ENCODE data around the gene ZBTB7C.

ZBTB7C gene

DNA sequence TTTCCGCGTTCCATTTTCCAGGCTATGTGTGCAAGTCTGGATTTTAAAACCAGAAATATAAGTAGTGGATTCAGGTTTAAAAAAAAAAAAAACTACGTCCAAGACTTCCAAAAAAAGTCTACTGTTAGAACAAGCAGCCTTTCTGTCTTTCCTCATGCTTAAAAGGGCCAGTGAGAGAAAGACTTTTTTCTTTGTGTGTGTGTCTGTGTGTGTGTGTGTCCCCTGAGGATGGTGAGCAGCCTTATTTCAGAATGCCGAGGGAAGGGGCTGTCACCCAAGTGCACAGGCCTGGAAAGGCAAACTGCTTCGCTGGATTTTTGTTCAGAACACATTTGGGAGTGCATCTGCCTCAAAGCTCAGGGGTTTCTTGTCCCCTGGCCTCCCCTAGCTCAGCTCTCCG lies 98.8 kb downstream of the ZBTB7C start:
- H3K4me3 ChIP-seq (ENCODE audit: low read depth, low read length): no peak overlapping the region
- no peak for DNase-seq (ENCODE audit: low read depth, low spot score)
- TF ChIP-seq, protein P1, sequence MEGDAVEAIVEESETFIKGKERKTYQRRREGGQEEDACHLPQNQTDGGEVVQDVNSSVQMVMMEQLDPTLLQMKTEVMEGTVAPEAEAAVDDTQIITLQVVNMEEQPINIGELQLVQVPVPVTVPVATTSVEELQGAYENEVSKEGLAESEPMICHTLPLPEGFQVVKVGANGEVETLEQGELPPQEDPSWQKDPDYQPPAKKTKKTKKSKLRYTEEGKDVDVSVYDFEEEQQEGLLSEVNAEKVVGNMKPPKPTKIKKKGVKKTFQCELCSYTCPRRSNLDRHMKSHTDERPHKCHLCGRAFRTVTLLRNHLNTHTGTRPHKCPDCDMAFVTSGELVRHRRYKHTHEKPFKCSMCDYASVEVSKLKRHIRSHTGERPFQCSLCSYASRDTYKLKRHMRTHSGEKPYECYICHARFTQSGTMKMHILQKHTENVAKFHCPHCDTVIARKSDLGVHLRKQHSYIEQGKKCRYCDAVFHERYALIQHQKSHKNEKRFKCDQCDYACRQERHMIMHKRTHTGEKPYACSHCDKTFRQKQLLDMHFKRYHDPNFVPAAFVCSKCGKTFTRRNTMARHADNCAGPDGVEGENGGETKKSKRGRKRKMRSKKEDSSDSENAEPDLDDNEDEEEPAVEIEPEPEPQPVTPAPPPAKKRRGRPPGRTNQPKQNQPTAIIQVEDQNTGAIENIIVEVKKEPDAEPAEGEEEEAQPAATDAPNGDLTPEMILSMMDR (IDR thresholded peaks at IDR 0.05; ENCODE audit: low read depth, low read length): no peak
- in situ Hi-C loops (cut with HindIII; ENCODE audit: low sequenced_read_pairs): no loop called here

DNA sequence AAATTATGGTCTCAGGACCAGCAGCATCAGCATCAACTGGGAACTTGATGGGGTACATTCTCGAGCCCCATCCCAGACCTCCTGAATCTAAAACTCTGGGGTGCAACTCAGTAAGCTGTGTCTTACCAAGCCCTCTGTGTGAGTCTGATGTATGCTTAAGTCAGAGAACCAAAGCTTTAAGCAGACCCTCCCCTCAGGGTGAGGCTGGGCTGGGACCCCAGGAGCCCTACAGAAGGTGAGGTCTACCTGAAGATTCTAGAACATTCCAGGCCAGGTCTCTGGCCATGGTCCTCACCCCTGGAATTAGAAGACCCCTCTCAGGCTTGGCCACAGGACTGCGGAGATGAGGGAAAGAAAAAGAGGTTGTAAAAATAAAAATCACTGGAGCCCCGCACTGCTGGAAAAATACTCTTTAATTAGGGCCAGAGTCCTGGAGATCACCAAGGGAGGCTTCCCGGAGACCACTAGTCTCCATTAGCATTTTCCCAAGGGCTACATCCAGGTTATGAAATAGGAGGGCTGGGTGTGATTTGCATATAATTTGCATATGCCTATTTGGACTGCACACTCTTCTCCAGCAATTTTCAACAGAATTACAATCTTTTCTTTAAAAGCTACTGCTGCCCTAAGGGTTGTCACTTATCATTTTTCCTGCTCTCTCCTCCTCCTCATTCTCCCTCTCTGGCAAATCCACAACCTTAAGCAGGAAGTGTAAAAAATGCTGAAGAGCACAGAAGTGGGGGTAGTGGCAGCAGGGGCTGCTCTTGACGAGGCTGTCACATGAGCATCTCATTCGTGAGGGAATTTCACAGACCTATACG lies 100.2 kb downstream of the ZBTB7C start:
- in situ Hi-C loops (cut with HindIII; ENCODE audit: low sequenced_read_pairs): no loop called here
- H3K4me3 ChIP-seq (ENCODE audit: low read depth, low read length): no peak overlapping the region
- TF ChIP-seq, protein P1 (IDR thresholded peaks at IDR 0.05; ENCODE audit: low read depth, low read length): no peak
- no peak for DNase-seq (ENCODE audit: low read depth, low spot score)

DNA sequence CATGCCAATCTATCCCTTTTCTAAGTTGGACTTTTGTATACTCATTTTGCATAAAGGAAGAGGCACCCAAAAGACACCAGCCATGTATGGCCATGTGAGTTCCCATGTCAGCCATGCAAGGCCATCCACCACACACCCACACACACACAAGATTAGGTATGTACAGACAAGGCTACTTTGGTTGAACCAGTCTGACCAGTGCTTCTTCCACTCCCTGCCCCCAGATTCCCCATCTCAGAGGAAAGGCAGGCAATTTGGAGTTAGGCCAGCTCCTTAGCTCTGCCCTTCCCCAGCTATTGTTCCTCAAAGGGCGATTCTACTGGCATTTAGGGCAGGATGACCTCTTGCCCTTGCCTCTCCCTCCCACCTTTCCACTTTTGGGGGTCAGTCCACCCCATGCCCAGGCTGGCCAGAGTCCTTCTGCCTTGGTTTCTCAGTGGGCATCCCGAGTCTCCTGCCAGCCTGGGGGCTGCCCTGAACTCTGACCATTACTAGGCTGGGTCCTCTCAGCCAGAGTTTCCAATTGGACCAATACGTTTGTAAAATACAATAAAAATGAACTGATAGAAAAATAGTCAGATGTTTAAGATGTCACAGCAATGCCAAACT lies 101.1 kb downstream of the ZBTB7C start:
- in situ Hi-C loops (cut with HindIII; ENCODE audit: low sequenced_read_pairs): no loop called here
- TF ChIP-seq, protein P1 (IDR thresholded peaks at IDR 0.05; ENCODE audit: low read depth, low read length): no peak
- H3K4me3 ChIP-seq (ENCODE audit: low read depth, low read length): no peak overlapping the region
- no peak for DNase-seq (ENCODE audit: low read depth, low spot score)

DNA sequence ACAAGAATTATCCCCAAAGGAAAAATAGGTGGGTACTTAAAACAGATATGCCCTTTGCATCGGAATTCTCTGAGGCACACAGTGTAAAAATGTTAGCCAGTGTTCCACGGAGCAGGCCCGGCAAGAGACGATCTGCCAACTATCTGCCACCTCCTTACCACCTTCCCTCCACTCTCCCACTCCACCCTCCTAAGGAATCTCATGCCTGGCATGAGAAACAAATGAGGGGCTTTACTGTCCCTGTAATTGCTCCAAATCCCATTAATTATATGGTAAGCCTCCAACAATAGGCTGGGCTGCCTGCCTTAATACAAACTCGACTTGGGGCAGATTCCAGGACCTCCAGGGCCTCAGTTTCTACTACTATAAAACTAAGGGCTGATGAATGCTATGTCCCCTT lies 102.3 kb downstream of the ZBTB7C start:
- no peak for DNase-seq (ENCODE audit: low read depth, low spot score)
- TF ChIP-seq, protein P1 (IDR thresholded peaks at IDR 0.05; ENCODE audit: low read depth, low read length): no peak
- in situ Hi-C loops (cut with HindIII; ENCODE audit: low sequenced_read_pairs): no loop called here
- no peak overlapping the region for H3K4me3 ChIP-seq (ENCODE audit: low read depth, low read length)

DNA sequence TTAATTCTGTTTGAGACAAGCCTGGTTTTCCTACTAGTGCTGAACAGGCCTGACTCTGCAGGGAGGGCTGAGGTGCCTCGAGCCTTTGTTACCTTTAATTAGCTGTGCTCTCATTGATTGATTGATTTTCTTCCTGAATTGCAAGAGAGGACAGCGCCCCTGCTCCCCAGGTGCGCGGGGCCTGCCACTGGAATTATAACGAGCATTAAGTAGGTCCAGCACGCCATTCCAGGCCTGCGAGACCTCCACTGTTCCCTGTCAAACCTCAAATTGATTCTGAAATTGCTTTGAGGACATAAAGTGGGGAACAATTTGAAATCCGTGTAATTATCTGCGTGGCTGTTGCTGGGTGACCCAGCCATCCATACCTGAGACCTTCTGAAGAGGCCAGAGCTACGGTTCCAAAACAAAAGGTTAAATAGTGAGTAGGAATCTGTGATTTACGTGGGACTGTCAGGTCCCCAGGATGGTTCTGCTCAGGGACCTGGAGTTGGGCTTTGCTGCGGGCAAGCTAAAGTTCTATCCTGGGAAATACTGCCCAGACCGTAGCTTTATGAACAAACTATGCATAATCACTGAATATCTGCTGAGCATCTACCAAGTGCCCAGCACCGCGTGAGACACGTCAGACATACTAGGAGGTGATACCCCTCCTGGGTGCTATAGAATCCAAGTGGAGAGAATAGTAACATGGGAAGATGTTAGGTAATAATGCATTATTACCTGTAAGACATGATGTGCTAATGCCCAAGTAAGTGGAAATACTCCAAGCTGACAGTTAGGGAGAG lies 104.1 kb downstream of the ZBTB7C start:
- in situ Hi-C loops (cut with HindIII; ENCODE audit: low sequenced_read_pairs): no loop called here
- H3K4me3 ChIP-seq (ENCODE audit: low read depth, low read length): no peak overlapping the region

DNA sequence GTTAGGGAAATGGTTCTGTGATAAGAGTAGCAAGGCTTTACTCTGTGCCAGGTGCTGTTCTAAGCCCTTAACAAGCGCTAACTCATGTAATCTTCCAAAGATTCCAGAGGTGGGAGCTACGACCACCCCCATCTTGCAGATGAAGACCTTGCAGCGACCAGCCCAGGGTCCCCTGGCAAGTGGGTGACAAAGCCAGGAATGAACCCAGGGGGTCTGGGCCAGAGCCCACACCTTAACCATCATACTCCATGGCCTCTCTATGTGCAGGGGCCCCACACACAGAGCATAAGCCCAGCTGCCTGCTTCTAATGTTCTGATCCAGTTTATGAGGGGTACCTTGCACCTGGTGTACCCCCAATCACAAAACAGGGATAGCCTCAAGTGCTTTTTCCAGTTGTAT lies 105.3 kb downstream of the ZBTB7C start:
- no peak for DNase-seq (ENCODE audit: low read depth, low spot score)
- TF ChIP-seq, protein P1 (IDR thresholded peaks at IDR 0.05; ENCODE audit: low read depth, low read length): no peak
- in situ Hi-C loops (cut with HindIII; ENCODE audit: low sequenced_read_pairs): no loop called here
- no peak overlapping the region for H3K4me3 ChIP-seq (ENCODE audit: low read depth, low read length)

More for the DNA sequence above, 104.1 kb downstream of the ZBTB7C start:
- DNase-seq (ENCODE audit: low read depth, low spot score): no peak
- TF ChIP-seq, protein P1 (IDR thresholded peaks at IDR 0.05; ENCODE audit: low read depth, low read length): no peak
